HG03280 (cell line): ENCODE results near the gene FRMD3.

Experiments
- ATAC-seq: cut with Tn5 transposase; IDR thresholded peaks from one replicate; pipeline ENCODE4 v1.9.1; 2021; ENCODE audit warnings: mild to moderate bottlenecking, moderate library complexity; ENCODE audit not compliant: unreplicated experiment

The FRMD3 gene

GRCh38 chr9:83342731-83343130, 195.5 kb downstream of the FRMD3 start:
- ATAC-seq, result no peak

DNA sequence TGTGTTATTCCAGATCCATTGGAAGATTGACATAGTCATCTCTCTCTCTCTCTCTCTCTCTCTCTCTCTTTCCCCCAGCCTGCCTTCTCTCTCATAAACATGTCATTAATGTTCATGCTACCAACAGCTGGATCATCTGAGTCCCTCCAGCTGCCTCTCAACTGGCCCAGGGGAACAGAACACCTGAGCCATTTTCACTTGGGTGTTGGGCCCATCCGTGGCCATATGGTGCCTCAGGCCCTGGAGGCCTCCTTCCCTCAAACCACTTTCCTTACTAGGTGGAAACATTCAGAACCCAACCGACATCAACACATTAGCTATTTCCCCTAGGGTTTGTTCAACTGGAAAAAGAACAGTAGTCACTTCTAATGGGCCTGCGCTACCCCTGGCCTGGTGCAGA, 196.2 kb downstream of the FRMD3 start:
- no peak for ATAC-seq

DNA sequence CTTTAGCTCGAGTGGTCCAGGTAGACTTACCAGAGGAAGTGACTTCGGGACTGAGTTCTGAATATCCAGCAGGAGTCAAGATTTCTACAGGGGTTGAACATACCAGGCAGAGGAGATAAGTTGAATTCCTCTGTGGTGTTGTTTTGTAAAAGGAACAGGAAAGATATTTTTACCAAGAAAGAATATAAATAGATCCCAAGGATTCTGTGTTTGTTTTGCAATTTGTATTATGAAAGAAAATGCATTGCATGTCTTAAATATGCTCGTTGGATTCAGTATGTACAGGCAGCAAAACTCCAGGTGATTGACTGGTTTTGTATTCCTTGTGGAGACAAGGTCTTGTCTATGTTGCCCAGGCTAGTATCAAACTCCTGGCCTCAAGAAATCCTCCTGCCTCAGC, 197.8 kb downstream of the FRMD3 start:
- ATAC-seq, result no peak

GRCh38 chr9:83339435-83339834, 198.8 kb downstream of the FRMD3 start:
- no peak for ATAC-seq

DNA sequence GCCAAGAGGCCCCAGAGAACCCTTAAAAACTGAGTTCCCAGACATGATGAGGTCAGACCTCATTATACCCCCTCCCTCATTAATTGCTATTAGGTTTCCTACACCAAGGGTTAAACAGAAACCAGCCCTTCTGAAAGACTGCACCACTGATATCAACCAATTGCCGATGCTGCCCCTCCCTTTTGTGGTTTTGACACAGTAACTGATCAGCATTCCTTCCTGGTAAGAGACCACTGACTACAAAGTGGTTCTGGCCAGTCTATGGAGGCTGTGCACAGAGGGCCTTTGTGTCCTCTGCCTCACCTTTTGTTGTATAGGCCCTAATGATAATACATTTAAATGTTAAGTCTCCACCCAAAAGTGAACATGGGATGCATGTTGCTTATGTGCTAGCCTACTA, 201.5 kb downstream of the FRMD3 start:
- ATAC-seq, result no peak

- ATAC-seq, result peak; percentile 56
Observed at GRCh38 chr9:83334320-83334719, 203.9 kb downstream of the FRMD3 start.

DNA sequence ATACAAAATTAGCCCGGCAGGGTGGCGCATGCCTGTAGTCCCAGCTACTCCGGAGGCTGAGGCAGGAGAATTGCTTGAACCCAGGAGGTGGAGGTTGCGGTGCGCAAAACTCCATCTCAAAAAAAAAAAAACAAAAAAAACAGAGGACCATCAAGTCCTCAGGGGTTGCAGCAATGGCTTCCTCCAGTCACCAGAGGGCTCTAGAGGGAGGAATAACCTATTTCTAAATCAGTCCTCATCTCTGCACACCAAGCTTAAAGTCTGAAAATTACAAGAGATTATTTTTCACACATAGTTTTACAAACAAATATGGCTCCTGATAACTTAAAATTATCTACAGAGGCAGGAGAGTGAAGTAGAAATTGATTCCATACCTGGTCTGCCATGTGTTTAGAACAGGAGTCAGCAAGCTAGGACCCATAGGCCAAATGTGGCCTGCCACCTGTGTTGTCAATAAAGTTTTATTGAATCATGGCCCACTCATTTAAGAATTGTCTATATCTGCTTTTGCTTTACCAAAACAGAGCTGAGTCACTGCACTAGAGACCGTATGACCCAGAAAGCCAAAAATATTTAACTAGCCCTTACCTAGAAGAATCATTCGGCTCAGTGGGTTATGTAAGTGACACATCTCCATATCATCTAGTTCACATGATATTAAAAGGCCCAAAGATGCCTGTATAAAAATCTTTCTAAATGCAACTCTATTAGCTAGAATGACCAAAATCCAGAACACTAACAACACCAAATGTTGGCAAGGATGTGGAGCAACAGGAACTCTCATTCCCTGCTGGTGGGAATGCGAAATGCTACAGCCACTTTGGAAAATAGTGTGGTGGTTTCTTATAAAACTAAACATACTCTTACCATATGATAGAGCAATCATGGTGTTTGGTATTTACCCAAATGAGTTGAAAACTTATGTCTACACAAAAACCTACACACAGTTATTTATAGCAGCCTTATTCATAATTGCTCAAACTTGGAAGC, 207.7 kb downstream of the FRMD3 start:
- no peak for ATAC-seq

GRCh38 chr9:83327750-83328622, 210.2 kb downstream of the FRMD3 start:
- ATAC-seq, result no peak

DNA sequence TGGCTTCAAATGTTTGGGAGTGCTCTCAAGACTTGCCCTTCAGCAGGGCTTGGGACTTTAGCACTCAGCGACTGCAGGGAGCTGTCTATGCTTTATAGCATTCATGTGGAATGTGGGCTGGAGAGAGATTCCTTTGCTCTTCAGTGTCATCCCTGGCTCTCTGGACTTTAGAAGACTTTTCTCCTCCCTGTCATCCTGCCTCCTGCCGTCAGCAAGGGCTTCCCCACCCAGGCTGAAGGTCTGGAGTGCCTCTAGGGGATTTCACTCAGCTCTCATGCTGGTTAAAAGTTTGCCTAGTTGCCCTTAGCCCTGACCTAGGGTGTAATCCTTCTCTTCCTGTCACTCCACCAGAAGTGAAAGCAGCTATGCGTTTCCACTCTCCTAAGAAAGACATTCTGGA, 210.9 kb downstream of the FRMD3 start:
- no peak for ATAC-seq

GRCh38 chr9:83323148-83323547, 215.1 kb downstream of the FRMD3 start:
- no peak for ATAC-seq

GRCh38 chr9:83322438-83322837, 215.8 kb downstream of the FRMD3 start:
- no peak for ATAC-seq

GRCh38 chr9:83317244-83317643, 221.0 kb downstream of the FRMD3 start:
- no peak for ATAC-seq

- ATAC-seq, result no peak
Observed at GRCh38 chr9:83315649-83316048, 222.6 kb downstream of the FRMD3 start.

DNA sequence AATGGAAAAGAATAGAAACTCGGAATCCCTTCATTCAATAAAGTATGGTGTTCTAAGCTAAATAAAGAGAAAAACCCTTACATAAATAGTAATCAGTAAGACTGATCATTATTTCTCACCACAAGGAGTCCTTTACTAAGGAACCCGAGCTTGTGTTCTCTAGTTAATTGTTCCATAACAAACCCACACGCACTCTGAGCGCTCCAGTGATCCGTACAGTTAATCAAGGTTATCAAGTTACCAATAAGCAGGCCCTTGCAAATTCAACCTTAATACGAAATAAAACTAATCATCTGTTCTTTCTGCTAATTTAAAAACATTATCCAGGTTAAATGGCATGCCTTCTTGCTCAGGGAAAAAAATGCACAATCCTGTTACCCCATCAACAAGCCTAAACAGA, 224.4 kb downstream of the FRMD3 start:
- no peak for ATAC-seq

DNA sequence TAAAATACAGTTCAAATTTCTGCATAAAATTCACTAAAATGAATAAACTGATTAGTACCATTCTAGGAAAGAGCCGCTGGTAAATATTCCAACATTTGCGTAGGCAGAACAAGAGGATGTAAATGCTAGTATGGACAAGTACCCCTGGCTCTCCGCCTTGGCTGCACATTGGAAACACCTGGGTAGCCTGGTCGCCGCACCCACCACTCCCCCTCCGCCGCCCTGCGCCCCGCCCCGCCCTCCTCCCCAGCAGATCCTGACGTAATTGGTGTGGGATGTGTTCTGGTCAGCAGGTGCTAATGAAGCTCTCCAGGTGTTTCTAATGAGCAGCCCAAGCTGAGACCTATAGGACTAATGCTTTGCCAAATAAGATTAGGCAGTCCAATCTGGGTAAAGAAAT, 225.7 kb downstream of the FRMD3 start:
- no peak for ATAC-seq

- no peak for ATAC-seq
Observed at GRCh38 chr9:83307066-83307724, 231.0 kb downstream of the FRMD3 start.

DNA sequence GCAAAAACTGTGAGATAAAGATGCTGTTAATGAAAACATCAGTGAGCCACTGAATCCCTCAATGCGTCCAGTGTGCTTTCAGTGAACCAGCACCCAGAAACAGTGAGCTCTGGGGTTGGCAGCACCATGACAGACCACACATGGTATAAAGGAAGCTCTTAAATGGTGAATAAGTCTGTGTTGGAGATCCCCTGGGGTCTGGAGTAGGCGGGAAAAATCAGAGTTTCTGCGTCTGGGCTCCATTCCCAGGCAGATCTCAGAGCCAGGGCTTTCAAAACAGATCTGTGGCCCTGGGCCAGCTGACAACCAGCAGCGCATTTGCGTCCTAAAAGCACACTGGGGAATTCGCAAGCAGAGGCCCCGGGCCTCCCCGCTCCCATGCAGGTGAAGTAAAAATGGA, 233.5 kb downstream of the FRMD3 start:
- ATAC-seq, result no peak

GRCh38 chr9:83299571-83299970, 238.6 kb downstream of the FRMD3 start:
- ATAC-seq, result no peak

DNA sequence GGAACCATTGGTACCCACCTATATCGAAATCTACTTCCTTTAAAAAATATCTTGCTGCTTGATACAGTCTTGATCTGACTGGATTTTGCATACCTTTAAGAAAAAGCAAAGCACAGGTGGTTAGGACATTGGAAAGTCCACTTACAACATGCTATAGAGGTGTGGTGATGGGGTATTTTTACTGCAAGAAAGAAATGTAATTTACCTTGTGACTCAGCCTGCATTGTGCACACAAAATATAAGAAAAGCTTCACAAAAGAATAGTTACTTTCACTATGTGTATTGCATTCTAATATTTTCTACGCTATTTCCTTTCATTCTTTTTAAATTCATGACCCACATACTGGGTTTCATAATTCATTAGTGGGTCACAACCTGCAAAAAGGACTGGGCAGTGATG, 239.1 kb downstream of the FRMD3 start:
- ATAC-seq, result no peak

DNA sequence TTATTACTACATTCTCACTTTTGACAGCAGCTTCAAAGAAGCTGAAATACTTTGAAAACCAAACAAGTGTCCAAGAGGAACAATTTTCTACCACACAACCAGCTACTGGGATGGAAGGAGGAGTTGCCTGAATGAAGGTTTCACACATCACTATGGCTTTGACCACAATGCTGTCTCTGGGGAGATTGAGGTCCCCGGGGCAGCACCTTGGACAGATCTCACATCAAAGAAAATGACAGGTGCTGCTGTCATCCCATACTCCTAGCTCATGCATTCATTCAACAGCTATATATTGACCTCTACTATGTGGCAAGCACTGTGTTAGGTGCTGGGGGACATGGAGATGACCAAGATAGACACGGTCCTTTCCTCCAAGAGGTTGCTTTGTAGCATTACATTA, 242.1 kb downstream of the FRMD3 start:
- no peak for ATAC-seq

DNA sequence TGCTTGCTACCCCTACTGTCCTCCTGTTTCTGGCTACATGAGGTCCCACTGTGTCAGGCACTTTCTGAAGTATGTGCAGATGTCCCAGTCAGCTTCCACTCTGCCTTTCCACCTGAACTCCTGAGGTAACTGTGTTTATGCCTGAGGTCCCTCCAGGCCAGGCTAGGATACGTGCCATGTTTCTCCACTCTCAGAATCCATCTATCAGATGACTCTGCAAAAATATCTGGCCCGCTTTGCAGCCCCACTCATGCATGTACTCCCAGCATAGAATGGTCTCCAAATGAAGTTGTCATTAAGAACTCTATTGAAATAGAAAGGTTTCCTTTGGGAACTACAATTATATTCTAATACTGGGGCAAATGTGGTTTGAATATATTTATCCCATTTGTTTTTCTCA, 243.4 kb downstream of the FRMD3 start:
- no peak for ATAC-seq
